ENCODE data around the gene USH1C.

USH1C gene

DNA sequence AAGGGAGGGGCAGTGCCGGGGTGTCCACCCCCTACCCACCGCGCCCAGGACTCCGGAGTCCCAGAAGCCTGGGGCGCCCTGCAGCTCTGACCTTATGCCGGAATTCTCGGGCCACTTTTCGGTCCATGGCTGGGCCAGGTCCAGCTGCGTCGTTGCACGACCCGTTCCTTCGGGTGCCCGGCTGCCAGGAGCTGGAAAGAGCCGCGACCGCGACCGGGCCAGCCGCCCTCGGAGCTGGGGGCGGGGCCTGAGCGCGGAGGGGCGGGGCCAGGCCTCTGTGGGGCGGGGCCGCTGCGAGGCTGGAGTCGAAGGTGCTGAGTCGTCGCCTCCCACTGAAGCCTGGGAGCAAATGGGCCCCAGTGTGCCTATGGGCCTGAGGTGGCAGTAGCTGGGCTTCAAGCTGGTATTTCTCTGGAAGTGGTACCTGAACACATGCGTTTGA lies at the start of gene USH1C:
Gene USH1C, minus strand, starts transcription at position 236 of the 442 bp plus-strand sequence. Its CDS starts 109 bp downstream, at position 127.
- peak; percentile 25 for DNase-seq (ENCODE audit: low spot score)

- DNase-seq (ENCODE audit: low spot score): no peak
Measured at GRCh38 chr11:17593466-17594245, 49.4 kb upstream of the USH1C start.

GRCh38 chr11:17591293-17591692 lies 47.1 kb upstream of the USH1C start:
- DNase-seq (ENCODE audit: low spot score): no peak

DNA sequence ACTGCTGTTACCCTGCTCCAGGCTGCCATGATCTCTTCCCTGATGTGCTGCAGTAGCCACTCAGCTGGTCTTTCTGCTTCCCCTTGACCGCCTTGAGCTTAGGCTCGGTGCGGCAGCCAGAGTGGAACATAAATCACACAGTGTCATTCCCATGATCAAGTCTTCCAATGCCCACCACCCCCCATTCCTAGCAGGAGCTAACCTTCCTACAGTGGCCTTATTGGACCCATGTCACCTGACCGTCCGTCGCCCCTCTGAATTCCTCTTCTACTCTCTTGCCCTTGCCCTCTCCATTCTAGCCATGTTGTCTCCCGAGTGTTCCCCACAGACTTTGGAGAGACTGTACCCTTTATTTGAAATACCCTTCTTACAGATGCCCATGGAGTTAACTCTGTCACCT lies 46.2 kb upstream of the USH1C start:
- DNase-seq (ENCODE audit: low spot score): no peak

- DNase-seq (ENCODE audit: low spot score): no peak
Measured at GRCh38 chr11:17588721-17589120, 44.5 kb upstream of the USH1C start.

DNA sequence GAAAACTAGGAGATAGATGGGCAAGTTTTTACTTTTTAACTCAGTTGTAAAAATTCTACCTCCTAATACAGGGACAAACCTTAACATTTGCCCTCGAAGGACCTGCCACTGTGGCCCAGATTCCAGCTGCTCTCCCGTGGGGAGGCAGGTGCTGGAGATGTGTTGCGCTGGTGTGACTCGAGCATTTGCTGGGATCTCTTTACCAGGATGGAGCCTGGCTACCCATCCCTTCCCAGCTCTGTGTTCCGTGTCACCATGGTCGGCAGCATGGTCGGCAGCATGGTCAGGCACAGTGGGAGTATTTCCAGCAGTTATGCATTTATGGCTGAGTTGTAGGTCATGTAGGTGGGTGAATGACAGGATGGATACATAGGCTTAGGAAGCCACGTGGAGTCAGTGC lies 44.0 kb upstream of the USH1C start:
- DNase-seq (ENCODE audit: low spot score): no peak

DNA sequence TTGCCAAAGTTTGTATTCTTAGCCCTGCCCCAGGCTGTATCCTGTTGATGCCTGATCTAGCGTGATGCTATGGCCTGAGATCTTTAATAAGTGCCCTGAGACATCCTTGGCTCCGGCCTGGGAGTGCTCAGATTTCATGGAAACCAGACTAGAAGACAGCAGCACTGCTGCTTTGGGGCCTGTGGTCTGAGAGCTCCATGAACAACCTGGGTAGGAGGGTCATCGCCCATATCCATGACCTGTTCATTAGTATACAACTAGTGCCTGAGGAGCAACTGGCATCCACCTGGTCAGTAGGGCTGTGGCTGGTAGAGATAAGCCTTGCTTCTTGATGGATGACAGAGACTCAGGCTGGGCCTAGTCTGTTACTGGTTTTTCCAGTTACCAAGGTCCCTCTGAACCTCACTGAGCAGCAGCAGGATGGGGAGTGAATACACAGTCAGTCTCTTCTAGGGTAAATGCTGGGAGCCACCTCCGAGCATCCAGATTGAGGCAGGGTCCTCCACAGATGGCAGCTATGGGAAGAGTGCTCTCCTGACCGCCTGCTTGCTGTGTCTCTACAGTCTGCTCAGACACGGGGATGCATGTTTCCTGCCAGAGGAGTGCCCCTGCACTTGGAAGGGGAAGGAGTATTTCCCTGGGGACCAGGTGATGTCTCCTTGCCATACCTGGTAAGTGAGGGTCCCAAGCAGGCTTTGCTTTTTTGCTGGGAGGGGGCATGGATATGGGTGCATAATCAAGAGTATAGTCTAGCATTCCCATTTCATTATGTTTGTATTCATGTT lies 41.9 kb upstream of the USH1C start:
- DNase-seq (ENCODE audit: low spot score): no peak

DNA sequence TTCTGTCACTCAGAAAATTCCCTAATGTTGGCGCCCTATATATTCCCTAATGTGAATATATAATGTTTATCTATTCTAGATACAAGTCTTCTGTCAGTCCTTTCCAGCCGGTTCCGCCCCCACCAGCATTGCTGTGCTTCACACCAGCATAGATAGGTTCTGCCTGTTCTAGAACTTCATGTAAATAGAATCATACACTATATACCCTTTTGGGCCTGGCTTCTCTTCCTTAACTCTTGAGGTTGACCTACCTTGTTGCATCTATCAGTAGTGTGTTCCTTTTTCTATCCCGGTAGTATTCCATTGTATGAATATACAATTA lies 37.5 kb upstream of the USH1C start:
- no peak for DNase-seq (ENCODE audit: low spot score)

DNA sequence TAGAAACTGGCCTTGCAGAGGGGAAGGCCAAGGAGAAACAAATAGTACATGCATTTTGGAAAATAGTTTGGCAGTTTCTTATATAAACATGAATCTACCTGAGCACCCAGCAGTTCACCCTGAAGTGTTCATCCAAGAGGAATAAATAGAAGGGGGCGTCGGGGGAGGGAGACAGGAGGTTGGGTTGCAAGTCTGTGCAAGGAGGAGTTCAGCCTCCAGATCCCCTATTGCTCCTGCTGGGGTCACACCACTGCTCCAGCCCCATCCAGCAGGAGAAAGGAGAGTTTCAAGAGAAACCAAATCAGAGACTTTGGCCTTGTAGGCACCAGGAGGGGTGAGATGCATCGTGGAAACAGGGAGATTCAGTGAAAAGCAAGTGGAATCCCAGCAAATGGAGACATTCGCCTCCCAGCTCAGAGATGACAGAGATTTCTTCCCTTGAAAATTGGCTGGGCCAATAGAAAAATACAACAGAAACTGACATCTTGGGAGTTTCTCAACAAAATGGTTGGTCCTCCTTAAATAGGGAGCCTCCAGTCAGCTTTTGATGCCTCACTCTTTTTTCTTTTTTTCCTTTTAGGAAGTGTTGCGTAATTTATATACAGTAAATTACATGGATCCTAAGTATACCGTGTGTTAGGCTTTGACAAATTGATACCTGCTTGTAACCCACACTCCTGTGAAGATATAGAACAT lies 37.0 kb upstream of the USH1C start:
- DNase-seq (ENCODE audit: low spot score): no peak

DNA sequence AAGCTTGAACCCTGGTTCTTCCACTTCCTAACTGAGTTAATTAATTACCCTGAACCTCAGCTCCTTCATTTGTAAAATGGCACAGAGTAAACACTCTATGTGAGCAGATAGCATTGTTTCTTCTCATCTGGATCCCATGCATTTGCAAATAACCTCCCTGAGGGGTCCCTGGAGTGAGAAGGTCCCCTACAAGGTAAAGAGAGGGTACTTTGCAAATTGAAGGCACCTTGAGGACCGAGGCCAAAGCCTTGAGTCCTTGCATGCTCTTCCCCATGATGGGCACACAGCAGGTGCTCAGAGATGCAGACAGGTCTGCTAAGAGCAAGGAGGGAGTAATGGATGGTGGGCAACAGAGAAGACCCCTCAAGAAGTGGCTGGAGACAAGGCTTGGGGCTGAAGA lies 36.1 kb upstream of the USH1C start:
- no peak for DNase-seq (ENCODE audit: low spot score)

DNA sequence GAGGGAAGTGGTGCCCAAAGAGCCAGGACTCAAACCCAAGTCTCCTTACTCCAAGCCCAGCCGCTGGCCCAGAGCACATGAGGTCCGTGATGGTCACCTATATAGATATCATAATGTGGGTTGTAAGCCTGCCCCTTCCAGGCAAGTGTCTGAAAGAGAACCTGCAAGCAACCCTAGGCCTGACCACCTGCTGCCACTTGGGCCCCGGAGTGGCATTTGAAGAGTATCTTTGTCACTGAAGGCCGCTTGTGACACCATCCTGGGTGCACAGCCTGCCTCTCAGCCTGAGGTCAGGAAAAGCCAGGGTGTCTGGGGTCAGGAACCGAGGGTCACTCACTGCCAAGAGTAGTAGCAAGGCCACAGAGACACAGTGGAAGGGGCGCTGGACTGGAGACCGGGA lies 35.2 kb upstream of the USH1C start:
- no peak for DNase-seq (ENCODE audit: low spot score)

- DNase-seq (ENCODE audit: low spot score): no peak
Measured at GRCh38 chr11:17578958-17579357, 34.7 kb upstream of the USH1C start.

DNA sequence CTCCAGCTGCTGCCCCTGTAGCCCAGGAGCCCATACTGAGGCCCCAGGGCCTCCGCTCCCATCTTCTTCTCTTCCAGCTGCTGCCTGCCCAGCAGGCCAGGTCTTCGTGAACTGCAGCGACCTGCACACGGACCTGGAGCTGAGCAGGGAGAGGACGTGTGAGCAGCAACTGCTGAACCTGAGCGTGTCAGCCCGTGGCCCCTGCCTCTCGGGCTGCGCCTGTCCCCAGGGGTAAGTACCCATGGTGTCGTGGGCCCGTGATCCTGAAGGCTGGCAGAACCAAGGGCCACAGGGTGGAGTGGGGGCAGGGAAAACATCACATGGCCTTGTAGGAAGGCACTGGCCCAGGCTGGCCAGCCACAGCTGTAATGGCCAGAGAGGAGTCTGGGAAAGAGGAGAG lies 34.1 kb upstream of the USH1C start:
- DNase-seq (ENCODE audit: low spot score): no peak

GRCh38 chr11:17575431-17576425 lies 31.5 kb upstream of the USH1C start:
- DNase-seq (ENCODE audit: low spot score): no peak

DNA sequence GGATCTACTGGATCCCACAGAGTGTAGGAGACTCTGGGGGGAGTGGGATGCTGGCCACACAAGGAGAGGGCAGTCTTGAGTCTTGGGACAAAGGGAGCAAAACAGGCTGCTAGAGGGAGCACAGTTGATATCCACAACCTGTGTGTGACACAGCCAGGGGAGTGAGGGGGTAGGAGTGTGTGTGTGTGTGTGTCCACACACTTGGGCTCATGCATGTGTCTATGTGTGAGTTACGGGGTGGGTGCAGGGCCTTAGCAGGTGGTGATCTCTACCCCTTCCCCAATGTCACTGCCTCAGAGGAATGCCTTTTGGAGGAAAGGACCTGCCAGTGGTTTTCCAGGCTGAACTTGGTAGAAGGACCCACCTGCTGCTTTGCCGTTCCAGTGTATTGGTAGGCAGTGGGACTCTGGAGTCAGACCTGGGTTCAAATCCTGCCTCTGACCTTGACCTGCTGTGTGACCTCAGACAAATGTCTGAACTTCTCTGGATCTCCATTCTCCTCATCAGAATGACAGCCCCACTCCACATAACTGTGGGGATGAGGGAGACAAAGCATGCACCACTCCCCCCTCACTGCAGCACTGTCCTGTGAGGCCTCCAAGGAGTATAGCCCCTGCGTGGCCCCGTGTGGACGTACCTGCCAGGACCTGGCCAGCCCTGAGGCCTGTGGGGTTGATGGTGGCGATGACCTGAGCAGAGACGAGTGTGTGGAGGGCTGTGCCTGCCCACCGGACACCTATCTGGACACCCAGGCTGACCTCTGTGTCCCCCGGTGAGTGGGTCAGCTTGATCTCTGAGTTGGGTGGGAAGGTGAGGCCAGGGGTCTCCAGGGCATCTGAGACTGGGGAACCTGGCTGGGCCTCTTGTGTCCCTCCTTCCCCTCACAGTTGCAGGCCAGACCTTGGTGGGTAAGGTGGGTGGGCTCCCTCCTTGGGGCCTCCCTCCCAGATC lies 30.2 kb upstream of the USH1C start:
- DNase-seq (ENCODE audit: low spot score): no peak

DNA sequence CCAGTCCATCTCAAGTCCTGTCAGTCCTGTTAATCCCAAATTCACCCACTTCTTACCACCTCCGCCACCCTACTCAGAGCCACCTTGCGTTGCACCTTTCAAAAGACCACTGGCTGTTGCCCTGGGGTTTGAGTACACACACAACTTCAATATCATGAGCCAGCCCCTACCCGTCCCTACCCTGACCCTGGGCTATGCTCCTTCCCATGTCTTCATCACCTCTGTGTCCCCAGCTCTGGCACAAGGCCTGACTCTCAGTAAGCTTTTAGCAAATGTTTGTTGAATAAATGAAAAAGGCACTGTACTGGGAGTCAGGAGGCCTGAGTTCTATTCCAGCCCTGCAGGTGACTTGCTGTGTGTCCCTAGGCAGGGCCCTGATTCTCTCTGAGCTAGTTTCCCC lies 29.3 kb upstream of the USH1C start:
- no peak for DNase-seq (ENCODE audit: low spot score)

GRCh38 chr11:17572791-17573460 lies 28.7 kb upstream of the USH1C start:
- no peak for DNase-seq (ENCODE audit: low spot score)

DNA sequence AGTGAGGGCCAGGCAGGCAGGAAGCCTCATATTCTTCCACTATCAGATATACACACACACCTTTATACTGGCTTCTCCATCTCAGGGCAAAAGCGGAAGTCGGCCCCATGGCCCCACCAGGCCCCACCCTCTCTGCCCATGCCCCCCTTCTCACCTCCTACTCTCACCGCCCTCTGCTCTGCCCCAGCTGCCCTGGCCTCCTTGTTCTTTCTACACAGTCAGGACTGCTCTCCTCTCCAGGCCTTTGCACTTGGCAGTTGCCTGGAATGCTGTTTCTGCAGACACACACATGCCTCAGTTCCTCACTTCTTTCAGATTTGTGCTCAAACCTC lies 28.1 kb upstream of the USH1C start:
- no peak for DNase-seq (ENCODE audit: low spot score)

DNA sequence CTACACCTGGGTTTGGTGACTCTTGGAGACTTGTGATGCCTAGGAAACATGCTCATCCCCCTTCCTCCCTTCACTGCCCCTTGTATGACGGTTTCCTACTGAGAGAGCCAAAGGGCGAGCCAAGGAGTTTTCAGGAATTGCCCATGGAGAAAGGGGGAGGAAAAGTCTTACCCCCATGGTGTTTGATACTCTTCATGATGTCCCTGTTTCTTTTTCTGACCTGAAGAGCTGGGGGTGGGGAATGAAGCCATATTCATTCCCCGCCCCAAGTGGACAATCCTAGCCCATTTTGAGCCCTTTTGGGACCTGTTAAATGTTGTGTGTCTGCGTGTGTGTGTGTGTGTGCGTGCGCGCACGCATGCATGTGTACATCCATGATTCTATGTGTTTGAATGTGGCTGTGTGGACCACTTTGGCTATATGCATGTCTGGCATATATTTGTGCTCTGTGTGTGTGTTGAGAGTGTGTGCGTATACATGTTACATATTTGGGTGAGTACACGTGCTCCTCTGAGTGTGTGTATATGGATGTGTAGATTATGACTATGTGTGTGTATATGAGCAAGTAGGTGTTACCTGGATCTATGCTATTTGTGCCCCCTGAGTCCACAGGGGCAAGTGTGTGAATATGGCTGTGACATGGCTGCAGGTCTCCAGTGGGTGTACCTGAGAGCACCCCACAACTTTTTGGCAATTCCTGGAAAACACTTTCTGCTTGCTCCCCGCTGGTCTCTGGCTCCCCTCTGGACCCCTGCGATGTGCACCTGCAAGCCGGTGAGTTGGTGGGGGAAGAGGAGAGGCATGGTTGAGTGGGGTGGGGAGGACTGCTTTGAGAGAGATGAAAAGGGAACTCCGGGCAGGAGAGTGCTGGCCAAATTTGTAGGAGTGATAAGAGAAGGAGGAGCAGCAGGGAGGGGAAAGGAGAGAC lies 27.5 kb upstream of the USH1C start:
- DNase-seq (ENCODE audit: low spot score): no peak
